Anterior cingulate cortex (tissue), 58 donors: Measurements from ENCODE around the gene MEDAG.

ENCODE experiments used
- DNase-seq, 58 donors: peaks; one replicate each; lab custom pipeline; 2025; lab: John Stamatoyannopoulos, UW

The MEDAG gene

GRCh38 chr13:30936971-30937370 lies 30.9 kb downstream of the MEDAG start:
- no peak for DNase-seq

DNA sequence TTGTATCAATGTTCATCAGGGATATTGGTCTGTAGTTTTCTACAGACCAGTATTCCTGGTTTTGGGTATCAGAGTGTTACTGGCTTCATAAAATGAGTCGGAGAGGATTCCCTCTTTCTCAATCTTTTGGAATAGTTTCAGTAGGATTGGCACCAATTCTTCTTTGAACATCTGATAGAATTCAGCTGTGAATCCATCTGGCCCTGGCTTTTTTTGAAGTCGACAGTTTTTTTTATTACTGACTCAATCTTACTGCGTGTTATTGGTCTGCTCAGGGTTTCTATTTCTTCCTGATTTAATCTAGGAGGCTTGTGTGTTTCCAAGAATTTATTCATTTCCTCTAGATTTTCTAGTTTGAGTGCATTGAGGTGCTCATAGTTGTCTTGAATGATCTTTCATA lies 37.8 kb downstream of the MEDAG start:
- DNase-seq, result no peak

GRCh38 chr13:30957258-30957943 lies 51.3 kb downstream of the MEDAG start:
- DNase-seq, result no peak

DNA sequence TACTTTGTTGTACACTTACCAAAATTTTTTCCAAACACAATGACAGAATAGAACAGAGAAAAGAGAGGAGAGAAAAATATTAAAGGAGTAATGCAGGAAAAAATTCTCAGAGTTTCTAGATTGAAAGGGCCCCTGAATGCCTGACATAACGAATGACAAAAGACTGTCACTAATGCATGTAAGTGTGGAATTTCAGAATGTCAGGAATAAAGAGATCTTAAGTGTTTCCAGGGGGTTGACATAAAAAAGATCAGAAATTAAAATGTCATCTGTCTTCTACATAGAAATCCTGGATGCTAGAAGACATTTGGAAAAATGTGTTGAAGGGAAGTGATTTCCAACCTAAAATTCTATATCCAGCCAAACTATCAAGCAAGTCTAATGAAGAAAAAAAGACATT lies 53.6 kb downstream of the MEDAG start:
- no peak for DNase-seq

DNA sequence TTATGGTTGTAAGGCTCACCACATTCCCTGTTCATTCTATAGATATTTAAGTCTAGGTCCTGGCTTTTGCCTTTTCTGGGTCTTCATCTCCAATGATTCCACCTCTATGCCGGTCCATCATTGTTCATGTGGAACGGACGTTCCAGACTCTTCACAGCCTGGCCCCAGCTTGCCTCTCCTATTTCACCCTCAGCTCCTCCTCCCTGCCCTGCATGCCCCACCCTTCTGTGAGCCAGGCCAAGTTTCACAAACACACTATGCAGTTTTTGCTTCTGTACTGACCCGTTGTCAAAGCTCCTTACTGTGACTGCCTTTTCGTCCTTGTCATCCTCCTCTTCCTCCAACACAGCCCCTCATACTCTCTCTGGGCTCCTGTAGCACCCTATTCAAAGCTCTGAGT lies 57.7 kb downstream of the MEDAG start:
- DNase-seq, result no peak

GRCh38 chr13:30965380-30965779 lies 59.3 kb downstream of the MEDAG start:
- no peak for DNase-seq

GRCh38 chr13:30966101-30966500 lies 60.0 kb downstream of the MEDAG start:
- DNase-seq, result no peak

- DNase-seq, result no peak
These were observed 62.8 kb downstream of the MEDAG start for GRCh38 chr13:30968846-30969245.

DNA sequence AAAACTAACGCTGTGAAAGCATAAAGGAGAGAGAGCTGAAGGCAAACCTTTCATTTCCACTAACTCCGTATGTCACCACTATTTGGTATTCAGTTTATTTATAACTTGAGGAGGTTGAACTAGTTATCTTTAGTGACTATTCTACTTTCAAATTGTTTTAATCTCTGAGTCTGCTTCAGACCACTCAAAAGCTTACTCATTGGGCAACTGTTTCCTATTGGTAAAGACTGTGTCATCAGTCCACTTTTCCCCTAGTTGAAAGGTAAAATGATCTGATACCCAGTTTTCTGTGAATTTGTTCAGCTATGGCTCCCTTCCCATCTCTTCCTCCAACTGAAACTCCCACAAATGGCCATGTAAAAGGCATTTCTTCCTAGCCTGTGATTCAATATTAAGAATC lies 65.5 kb downstream of the MEDAG start:
- DNase-seq, result no peak

DNA sequence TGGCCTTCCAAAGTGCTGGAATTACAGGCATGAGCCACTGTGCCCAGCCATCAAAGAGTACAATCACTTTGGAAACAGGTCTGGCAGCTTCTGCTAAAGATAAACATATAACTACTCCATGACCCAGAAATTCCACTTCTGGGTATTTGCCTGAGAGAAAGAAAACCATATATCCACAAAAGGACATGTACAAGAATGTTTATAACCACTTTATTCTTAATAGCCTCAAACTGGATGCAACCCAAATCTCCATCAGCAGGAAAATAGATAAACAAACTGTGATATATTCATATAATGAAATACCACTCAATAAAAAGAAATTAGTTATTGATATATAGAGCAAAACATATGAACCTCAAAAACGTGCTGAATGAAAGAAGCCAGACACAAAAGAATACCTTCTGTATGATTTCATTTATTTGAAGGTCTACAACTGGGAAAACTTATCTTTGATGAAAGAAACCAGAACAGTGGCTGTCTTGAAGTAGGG lies 66.9 kb downstream of the MEDAG start:
- DNase-seq, result no peak

DNA sequence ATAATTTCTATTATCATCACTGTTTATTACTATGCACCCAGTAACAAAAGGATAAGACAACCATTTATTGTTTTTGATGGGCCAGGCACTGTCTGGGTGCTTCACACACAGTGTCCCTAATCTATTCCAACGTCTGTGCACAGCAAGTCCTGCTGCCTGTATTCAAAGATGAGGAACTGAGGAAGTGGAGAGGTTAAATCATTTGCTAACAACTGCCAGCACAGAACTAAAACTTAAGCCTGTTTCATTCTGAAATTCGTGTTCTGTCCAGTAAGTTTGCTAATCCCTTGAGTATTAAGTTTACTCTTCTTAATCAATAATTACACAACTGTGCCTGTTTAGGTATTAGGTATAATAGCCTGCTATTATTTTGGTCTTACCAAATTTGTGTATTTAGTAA lies 68.3 kb downstream of the MEDAG start:
- DNase-seq, result no peak
